ENCODE results near the gene ABITRAM. TPM values are rescaled to one million over a fixed set of nuclear protein-coding genes. Genes with fewer than 3 reads are reported as not detected.
A peak's percentile ranks its signal among the peaks of the same experiment; 100 is the strongest.

Gene ABITRAM
- total and polyA plus RNA-seq, 2 of the 13 experiments (the other 11 are each of a cell fraction or from before 2014, with no cell fraction given), result 10.2 to 21.6 TPM

DNA sequence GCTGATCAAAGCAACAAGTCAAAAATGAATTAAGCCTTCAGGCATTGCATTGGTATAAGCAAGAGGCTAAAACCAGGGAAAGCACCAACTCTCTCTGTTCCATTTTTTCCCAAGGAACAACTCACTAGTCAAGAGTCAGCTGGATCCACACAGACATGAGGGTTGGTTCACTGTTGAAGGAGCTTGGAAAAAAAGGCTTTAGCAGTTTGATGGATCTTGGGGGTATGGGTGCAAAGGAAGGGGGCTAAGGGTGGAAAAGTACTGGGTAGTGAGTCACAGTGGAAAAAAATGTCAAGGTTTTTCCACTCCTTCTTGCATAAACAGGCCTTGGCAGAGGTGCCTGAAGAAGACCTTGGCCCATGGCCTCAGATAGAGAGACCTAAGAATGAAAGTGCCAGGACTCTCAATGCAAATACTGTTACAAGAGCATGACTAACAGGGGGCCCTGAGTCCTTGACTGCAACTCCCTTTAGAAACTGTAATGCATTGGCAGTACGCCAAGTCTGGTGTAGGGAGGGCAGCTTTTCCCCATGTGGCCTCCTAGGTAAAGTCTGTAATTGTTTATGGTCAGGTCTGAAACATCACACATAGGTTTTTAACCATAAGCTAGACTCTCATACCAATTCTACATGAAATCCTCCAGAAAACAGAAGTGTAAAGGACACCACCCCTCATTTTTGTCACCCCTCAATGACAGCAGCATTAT is 48.4 kb upstream of the ABITRAM start (continued):
- TF ChIP-seq, protein P1, sequence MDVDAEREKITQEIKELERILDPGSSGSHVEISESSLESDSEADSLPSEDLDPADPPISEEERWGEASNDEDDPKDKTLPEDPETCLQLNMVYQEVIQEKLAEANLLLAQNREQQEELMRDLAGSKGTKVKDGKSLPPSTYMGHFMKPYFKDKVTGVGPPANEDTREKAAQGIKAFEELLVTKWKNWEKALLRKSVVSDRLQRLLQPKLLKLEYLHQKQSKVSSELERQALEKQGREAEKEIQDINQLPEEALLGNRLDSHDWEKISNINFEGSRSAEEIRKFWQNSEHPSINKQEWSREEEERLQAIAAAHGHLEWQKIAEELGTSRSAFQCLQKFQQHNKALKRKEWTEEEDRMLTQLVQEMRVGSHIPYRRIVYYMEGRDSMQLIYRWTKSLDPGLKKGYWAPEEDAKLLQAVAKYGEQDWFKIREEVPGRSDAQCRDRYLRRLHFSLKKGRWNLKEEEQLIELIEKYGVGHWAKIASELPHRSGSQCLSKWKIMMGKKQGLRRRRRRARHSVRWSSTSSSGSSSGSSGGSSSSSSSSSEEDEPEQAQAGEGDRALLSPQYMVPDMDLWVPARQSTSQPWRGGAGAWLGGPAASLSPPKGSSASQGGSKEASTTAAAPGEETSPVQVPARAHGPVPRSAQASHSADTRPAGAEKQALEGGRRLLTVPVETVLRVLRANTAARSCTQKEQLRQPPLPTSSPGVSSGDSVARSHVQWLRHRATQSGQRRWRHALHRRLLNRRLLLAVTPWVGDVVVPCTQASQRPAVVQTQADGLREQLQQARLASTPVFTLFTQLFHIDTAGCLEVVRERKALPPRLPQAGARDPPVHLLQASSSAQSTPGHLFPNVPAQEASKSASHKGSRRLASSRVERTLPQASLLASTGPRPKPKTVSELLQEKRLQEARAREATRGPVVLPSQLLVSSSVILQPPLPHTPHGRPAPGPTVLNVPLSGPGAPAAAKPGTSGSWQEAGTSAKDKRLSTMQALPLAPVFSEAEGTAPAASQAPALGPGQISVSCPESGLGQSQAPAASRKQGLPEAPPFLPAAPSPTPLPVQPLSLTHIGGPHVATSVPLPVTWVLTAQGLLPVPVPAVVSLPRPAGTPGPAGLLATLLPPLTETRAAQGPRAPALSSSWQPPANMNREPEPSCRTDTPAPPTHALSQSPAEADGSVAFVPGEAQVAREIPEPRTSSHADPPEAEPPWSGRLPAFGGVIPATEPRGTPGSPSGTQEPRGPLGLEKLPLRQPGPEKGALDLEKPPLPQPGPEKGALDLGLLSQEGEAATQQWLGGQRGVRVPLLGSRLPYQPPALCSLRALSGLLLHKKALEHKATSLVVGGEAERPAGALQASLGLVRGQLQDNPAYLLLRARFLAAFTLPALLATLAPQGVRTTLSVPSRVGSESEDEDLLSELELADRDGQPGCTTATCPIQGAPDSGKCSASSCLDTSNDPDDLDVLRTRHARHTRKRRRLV (CRISPR knock-in tag; IDR thresholded peaks at IDR 0.05), result 0 out of 2 replicates have a peak, but pooled peaks have one; percentile 53
- TF ChIP-seq, protein P2, sequence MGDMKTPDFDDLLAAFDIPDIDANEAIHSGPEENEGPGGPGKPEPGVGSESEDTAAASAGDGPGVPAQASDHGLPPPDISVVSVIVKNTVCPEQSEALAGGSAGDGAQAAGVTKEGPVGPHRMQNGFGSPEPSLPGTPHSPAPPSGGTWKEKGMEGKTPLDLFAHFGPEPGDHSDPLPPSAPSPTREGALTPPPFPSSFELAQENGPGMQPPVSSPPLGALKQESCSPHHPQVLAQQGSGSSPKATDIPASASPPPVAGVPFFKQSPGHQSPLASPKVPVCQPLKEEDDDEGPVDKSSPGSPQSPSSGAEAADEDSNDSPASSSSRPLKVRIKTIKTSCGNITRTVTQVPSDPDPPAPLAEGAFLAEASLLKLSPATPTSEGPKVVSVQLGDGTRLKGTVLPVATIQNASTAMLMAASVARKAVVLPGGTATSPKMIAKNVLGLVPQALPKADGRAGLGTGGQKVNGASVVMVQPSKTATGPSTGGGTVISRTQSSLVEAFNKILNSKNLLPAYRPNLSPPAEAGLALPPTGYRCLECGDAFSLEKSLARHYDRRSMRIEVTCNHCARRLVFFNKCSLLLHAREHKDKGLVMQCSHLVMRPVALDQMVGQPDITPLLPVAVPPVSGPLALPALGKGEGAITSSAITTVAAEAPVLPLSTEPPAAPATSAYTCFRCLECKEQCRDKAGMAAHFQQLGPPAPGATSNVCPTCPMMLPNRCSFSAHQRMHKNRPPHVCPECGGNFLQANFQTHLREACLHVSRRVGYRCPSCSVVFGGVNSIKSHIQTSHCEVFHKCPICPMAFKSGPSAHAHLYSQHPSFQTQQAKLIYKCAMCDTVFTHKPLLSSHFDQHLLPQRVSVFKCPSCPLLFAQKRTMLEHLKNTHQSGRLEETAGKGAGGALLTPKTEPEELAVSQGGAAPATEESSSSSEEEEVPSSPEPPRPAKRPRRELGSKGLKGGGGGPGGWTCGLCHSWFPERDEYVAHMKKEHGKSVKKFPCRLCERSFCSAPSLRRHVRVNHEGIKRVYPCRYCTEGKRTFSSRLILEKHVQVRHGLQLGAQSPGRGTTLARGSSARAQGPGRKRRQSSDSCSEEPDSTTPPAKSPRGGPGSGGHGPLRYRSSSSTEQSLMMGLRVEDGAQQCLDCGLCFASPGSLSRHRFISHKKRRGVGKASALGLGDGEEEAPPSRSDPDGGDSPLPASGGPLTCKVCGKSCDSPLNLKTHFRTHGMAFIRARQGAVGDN (CRISPR knock-in tag; IDR thresholded peaks at IDR 0.05), result no peak
- TF ChIP-seq, protein P3, sequence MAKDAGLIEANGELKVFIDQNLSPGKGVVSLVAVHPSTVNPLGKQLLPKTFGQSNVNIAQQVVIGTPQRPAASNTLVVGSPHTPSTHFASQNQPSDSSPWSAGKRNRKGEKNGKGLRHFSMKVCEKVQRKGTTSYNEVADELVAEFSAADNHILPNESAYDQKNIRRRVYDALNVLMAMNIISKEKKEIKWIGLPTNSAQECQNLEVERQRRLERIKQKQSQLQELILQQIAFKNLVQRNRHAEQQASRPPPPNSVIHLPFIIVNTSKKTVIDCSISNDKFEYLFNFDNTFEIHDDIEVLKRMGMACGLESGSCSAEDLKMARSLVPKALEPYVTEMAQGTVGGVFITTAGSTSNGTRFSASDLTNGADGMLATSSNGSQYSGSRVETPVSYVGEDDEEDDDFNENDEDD (CRISPR knock-in tag; IDR thresholded peaks at IDR 0.05; ENCODE audit: borderline replicate concordance), result no peak; the same call in 1 of the 2 replicates
- TF ChIP-seq ZNF263 (CRISPR knock-in tag; IDR thresholded peaks at IDR 0.05), result no peak
- 0 out of 2 replicates have a peak, but pooled peaks have one; percentile 62 for TF ChIP-seq MAZ (IDR thresholded peaks at IDR 0.05; ENCODE audit: borderline replicate concordance, low read depth, low read length)
- peak; percentile 79 for TF ChIP-seq MAZ (CRISPR knock-in tag; IDR thresholded peaks at IDR 0.05; ENCODE audit: low read depth)
- TF ChIP-seq ZBTB3 (CRISPR knock-in tag; IDR thresholded peaks at IDR 0.05; ENCODE audit: borderline replicate concordance, low read depth), result no peak
- peak; percentile 73; the same call in 1 of the 2 replicates for TF ChIP-seq ZNF335 (CRISPR knock-in tag; IDR thresholded peaks at IDR 0.05)
- TF ChIP-seq ZNF724P (CRISPR knock-in tag; IDR thresholded peaks at IDR 0.05; ENCODE audit: borderline replicate concordance), result 0 out of 2 replicates have a peak, but pooled peaks have one; percentile 29
- no peak for TF ChIP-seq PTBP1 (IDR thresholded peaks at IDR 0.05; ENCODE audit: low read depth, low read length, poor library complexity, severe bottlenecking)
- peak; percentile 94 to 98 for TF ChIP-seq NR2F1 (CRISPR knock-in tag; IDR thresholded peaks at IDR 0.05)
- TF ChIP-seq FOXA1 (IDR thresholded peaks at IDR 0.05), result no peak
- peak; percentile 88 for TF ChIP-seq FOXA1 (CRISPR knock-in tag; IDR thresholded peaks at IDR 0.05)
- peak; percentile 98 for TF ChIP-seq FOSL1 (CRISPR knock-in tag; IDR thresholded peaks at IDR 0.05; ENCODE audit: borderline replicate concordance)
- TF ChIP-seq TGIF2 (CRISPR knock-in tag; IDR thresholded peaks at IDR 0.05), result peak; percentile 78
- TF ChIP-seq, protein P4, sequence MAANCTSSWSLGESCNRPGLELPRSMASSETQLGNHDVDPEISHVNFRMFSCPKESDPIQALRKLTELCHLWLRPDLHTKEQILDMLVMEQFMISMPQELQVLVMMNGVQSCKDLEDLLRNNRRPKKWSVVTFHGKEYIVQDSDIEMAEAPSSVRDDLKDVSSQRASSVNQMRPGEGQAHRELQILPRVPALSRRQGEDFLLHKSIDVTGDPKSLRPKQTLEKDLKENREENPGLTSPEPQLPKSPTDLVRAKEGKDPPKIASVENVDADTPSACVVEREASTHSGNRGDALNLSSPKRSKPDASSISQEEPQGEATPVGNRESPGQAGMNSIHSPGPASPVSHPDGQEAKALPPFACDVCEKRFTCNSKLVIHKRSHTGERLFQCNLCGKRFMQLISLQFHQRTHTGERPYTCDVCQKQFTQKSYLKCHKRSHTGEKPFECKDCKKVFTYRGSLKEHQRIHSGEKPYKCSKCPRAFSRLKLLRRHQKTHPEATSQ (CRISPR knock-in tag; IDR thresholded peaks at IDR 0.05; ENCODE audit: borderline replicate concordance), result peak; percentile 75; the same call in 1 of the 2 replicates
- no peak for TF ChIP-seq JARID2 (CRISPR knock-in tag; IDR thresholded peaks at IDR 0.05; ENCODE audit: insufficient replicate concordance)
